IMR-90 (cell line): ENCODE data around the gene INPP5E. TPM values are rescaled to one million over a fixed set of nuclear protein-coding genes. Genes with fewer than 3 reads are reported as not detected.

Source experiments
- ATAC-seq: fragments of 200-7000 bp; cut with Tn5 transposase; 2 replicates; pipeline ENCODE4 v1.9.1; 2020; ENCODE audit warnings: low read depth, mild to moderate bottlenecking, moderate library complexity
- BruUV-seq: library from RNA; stranded (reverse); fragments of 400-500 nt; replicated peaks from 2 replicates; lab custom pipeline; 2021; lab: Mats Ljungman, UMichigan
- CTCF ChIA-PET: fragments of 300-600 bp; formaldehyde crosslinking; extraction: SDS; loops from one replicate; lab custom pipeline; 2021; ENCODE audit warnings: antibody characterized with exemption; lab: Yijun Ruan, JAX
- POLR2A ChIA-PET: fragments of 300-600 bp; sonication (Branson Sonifier 250); formaldehyde crosslinking; loops from one replicate; lab custom pipeline; 2022; ENCODE audit warnings: antibody characterized with exemption; ENCODE audit not compliant: unreplicated experiment; lab: Charles Lee
- DNase-seq: peaks from one replicate; pipeline ENCODE4 v3.0.0; 2013
- H2AFZ ChIP-seq: replicated peaks from 2 replicates; pipeline ENCODE3; 2013; ENCODE audit warnings: low read length, mild to moderate bottlenecking; ENCODE audit not compliant: poor library complexity
- H2AK5ac ChIP-seq: 2 replicates; pipeline ENCODE4 v1.6.1; 2013; ENCODE audit warnings: low read depth, low read length, inconsistent platforms
- H2AK9ac ChIP-seq: replicated peaks from 2 replicates; pipeline ENCODE3; 2013; ENCODE audit warnings: mild to moderate bottlenecking, low read depth, low read length, moderate library complexity; ENCODE audit not compliant: poor library complexity
- H2BK120ac ChIP-seq: 2 replicates; pipeline ENCODE4 v1.6.1; 2013; ENCODE audit warnings: low read depth, low read length, inconsistent platforms
- H2BK15ac ChIP-seq: 3 replicates; pipeline ENCODE4 v1.6.1; 2013; ENCODE audit warnings: low read depth, low read length, inconsistent platforms
- H2BK20ac ChIP-seq: 2 replicates; pipeline ENCODE4 v1.6.1; 2013; ENCODE audit warnings: low read depth, mild to moderate bottlenecking, inconsistent platforms, low read length, moderate library complexity
- H2BK5ac ChIP-seq: 2 replicates; pipeline ENCODE4 v1.6.1; 2013; ENCODE audit warnings: mild to moderate bottlenecking, low read depth, low read length, inconsistent platforms; ENCODE audit not compliant: poor library complexity, severe bottlenecking
- H3K14ac ChIP-seq: replicated peaks from 2 replicates; pipeline ENCODE4 v1.6.1; 2013; ENCODE audit warnings: low read depth, low read length, inconsistent platforms
- H3K18ac ChIP-seq: 2 replicates; pipeline ENCODE4 v1.6.1; 2013; ENCODE audit warnings: low read depth, low read length, control low read depth
- H3K23ac ChIP-seq: 2 replicates; pipeline ENCODE4 v1.6.1; 2013; ENCODE audit warnings: low read depth, low read length, inconsistent platforms
- H3K27ac ChIP-seq: 2 replicates; pipeline ENCODE4 v1.5.1; 2013; ENCODE audit warnings: mild to moderate bottlenecking, control low read depth, low read length; ENCODE audit not compliant: insufficient read depth
- H3K27me3 ChIP-seq: 2 replicates; pipeline ENCODE4 v1.6.1; 2013; ENCODE audit warnings: low read length; ENCODE audit not compliant: control insufficient read depth, insufficient read depth
- H3K36me3 ChIP-seq: 2 replicates; pipeline ENCODE4 v1.6.1; 2013; ENCODE audit warnings: low read length, mixed read lengths; ENCODE audit not compliant: control insufficient read depth, insufficient read depth
- H3K4ac ChIP-seq: 2 replicates; pipeline ENCODE4 v1.6.1; 2013; ENCODE audit warnings: low read depth, low read length, inconsistent platforms
- H3K4me1 ChIP-seq: 2 replicates; pipeline ENCODE4 v1.6.1; 2013; ENCODE audit warnings: low read length, mixed read lengths; ENCODE audit not compliant: control insufficient read depth, insufficient read depth
- H3K4me2 ChIP-seq: 2 replicates; pipeline ENCODE4 v1.6.1; 2013; ENCODE audit warnings: low read depth, mild to moderate bottlenecking, control low read depth, low read length, moderate library complexity
- H3K4me3 ChIP-seq: 2 replicates; pipeline ENCODE4 v1.5.1; 2013; ENCODE audit warnings: low read depth, mild to moderate bottlenecking, control low read depth, low read length, moderate library complexity; ENCODE audit not compliant: insufficient read depth
- H3K56ac ChIP-seq: 2 replicates; pipeline ENCODE4 v1.6.1; 2013; ENCODE audit warnings: low read length, inconsistent platforms; ENCODE audit not compliant: insufficient read depth; ENCODE audit errors: extremely low read depth
- H3K79me1 ChIP-seq, 2 experiments: 2 replicates each; pipeline ENCODE4 v1.6.1; 2013; ENCODE audit warnings: low read length in 2 of 2, inconsistent platforms in 1 of 2, low read depth in 1 of 2
- H3K9ac ChIP-seq: 2 replicates; pipeline ENCODE4 v1.6.1; 2013; ENCODE audit warnings: low read depth, low read length, control low read depth
- H3K9me1 ChIP-seq: 2 replicates; pipeline ENCODE4 v1.6.1; 2013; ENCODE audit warnings: low read length, inconsistent platforms; ENCODE audit not compliant: insufficient read depth
- H3K9me3 ChIP-seq: 2 replicates; pipeline ENCODE4 v1.6.1; 2013; ENCODE audit warnings: low read length; ENCODE audit not compliant: control insufficient read depth, insufficient read depth
- H4K20me1 ChIP-seq: 2 replicates; pipeline ENCODE4 v1.6.1; 2013; ENCODE audit warnings: low read length, inconsistent platforms; ENCODE audit not compliant: insufficient read depth
- H4K5ac ChIP-seq: 2 replicates; pipeline ENCODE4 v1.6.1; 2013; ENCODE audit warnings: mild to moderate bottlenecking, low read depth, low read length, control low read depth
- H4K8ac ChIP-seq, 2 experiments: 2 replicates each; pipeline ENCODE4 v1.6.1; 2013; ENCODE audit warnings: low read depth in 2 of 2, low read length in 2 of 2, control low read depth in 1 of 2, inconsistent platforms in 1 of 2
- H4K91ac ChIP-seq: 2 replicates; pipeline ENCODE4 v1.6.1; 2013; ENCODE audit warnings: low read depth, low read length, inconsistent platforms; ENCODE audit not compliant: insufficient read depth
- CHD1 ChIP-seq: IDR thresholded peaks from 2 replicates; pipeline ENCODE4 v1.6.1; 2012; ENCODE audit warnings: low read depth, low read length, improper control_type of control experiment
- FOS ChIP-seq: fragments of 150-350 bp; IDR thresholded peaks from 2 replicates; pipeline ENCODE4 v1.6.1; 2016; ENCODE audit warnings: low read depth, low read length
- MAFK ChIP-seq: IDR thresholded peaks from 2 replicates; pipeline ENCODE4 v1.6.1; 2012; ENCODE audit warnings: low read depth, low read length, improper control_type of control experiment
- MAZ ChIP-seq: IDR thresholded peaks from 2 replicates; pipeline ENCODE4 v1.6.1; 2012; ENCODE audit warnings: low read depth, mild to moderate bottlenecking, low read length, improper control_type of control experiment, moderate library complexity, borderline replicate concordance
- POLR2A ChIP-seq: IDR thresholded peaks from 2 replicates; pipeline ENCODE4 v1.6.1; 2012; ENCODE audit warnings: mild to moderate bottlenecking, low read depth, low read length
- RAD21 ChIP-seq: IDR thresholded peaks from 2 replicates; pipeline ENCODE4 v1.6.1; 2012; ENCODE audit warnings: low read length, improper control_type of control experiment
- RCOR1 ChIP-seq: IDR thresholded peaks from 2 replicates; pipeline ENCODE4 v1.6.1; 2012; ENCODE audit warnings: mild to moderate bottlenecking, low read length, improper control_type of control experiment; ENCODE audit not compliant: insufficient replicate concordance
- RFX5 ChIP-seq: IDR thresholded peaks from 2 replicates; pipeline ENCODE4 v1.8.0; 2012; ENCODE audit warnings: low read depth, mild to moderate bottlenecking, low read length, moderate library complexity
- WGBS, 2 experiments: methylation state at CpG; one replicate each; pipeline versions ENCODE4 v1.1.5 to v1.1.7; 2013; ENCODE audit warnings: missing lambda C conversion rate in 2 of 2; ENCODE audit not compliant: insufficient read length in 1 of 2; ENCODE audit errors: extremely low coverage in 2 of 2; 5-methylcytosine and 5-hydroxymethylcytosine counted together
- dilution Hi-C: fragments of 300-500 bp; cut with HindIII; formaldehyde crosslinking; loops from one replicate; pipeline ENCODE4 v1.14.3; 2018; ENCODE audit warnings: low sequenced_read_pairs; ENCODE audit not compliant: unreplicated experiment
- in situ Hi-C: fragments of 300-500 bp; cut with MboI; formaldehyde crosslinking; loops from 3 replicates; pipeline ENCODE4 v1.14.3; 2019; ENCODE audit warnings: low sequenced_read_pairs, inconsistent platforms, mixed read lengths
- intact Hi-C: fragments of 100-400 bp; cut with micrococcal nuclease; formaldehyde crosslinking; loops from 2 replicates; pipeline ENCODE4 v1.10.0; 2022
- polyA plus RNA-seq, 3 experiments: library from polyadenylated mRNA; depleted of rRNA; stranded (reverse); fragments of >200 nt; gene quantifications; 2 replicates each; pipeline ENCODE4 v1.2.3, GENCODE V29; 2012; ENCODE audit warnings: low replicate concordance in 1 of 3
- total RNA-seq: library from RNA; depleted of rRNA; stranded (reverse); fragments of >200 nt; gene quantifications from 2 replicates; pipeline ENCODE4 v1.2.3, GENCODE V29; 2012

The INPP5E gene
- total and polyA plus RNA-seq, 2 of the 4 experiments (the other 2 are of a cell fraction) = 1.6 to 9.4 TPM

DNA sequence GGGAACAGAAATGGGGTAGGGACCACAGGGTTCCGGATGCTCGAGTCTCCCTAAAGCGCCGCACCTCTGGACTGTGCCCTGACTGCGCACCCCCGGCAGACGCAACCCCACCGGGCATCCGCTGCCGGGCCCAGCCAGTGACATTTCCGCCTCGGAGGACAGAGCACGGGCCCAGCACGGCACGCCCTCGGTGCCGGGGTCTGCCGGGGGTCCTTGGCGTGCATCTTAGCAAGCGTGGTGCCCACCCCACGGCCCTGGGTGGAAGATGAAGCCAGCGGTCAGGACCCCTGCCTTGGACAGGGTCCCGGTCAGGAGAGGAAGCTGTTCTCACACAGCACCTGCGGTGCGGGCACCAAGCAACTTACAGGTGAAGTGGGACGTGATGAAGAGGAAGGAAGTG, 7.1 kb downstream of the INPP5E start:
- Histone ChIP-seq H3K9me1 (peaks cover 5% of the 10 kb centered on the region; the same call in 1 of the 2 replicates), H3K14ac (no peak overlapping the region), H2BK5ac (no peak overlapping the region), H3K56ac (no peak overlapping the region), H3K4me3 (no peak overlapping the region), H3K23ac (no peak overlapping the region), H3K9ac (no peak overlapping the region), H4K5ac (no peak overlapping the region), H3K36me3 (peaks cover 45% of the 10 kb centered on the region), H3K27me3 (no peaks in the 10 kb centered on the region), H3K4me2 (no peak overlapping the region), H2AK5ac (no peak overlapping the region), H2BK20ac (no peak overlapping the region), H4K8ac (no peak overlapping the region), H3K4me1 (peaks cover 2% of the 10 kb centered on the region; the same call in 1 of the 2 replicates), H2BK15ac (no peak overlapping the region), H3K9me3 (no peaks in the 10 kb centered on the region), H2AFZ (no peak overlapping the region), H4K20me1 (peaks cover 45% of the 10 kb centered on the region), H2BK120ac (no peak overlapping the region), H3K27ac (no peak overlapping the region), H3K4ac (no peak overlapping the region), H3K79me1 (peaks cover 6 to 50% of the 10 kb centered on the region in 2 experiments), H3K18ac (no peak overlapping the region), H4K91ac (no peak overlapping the region), H2AK9ac (no peak overlapping the region)
- TF ChIP-seq FOS (no peak), MAZ (no peak), RAD21 (no peak), POLR2A (no peak), RFX5 (no peak), CHD1 (no peak), RCOR1 (no peak), MAFK (no peak)
- DNase-seq (no peak), ATAC-seq (no peak)
- dilution Hi-C loops = no loop called here
- intact Hi-C loops = no loop called here
- POLR2A ChIA-PET = no interaction called here
- 100% methylated on average over 6 of the region's 26 CpGs; no CpG with 5 or more reads in 1 of the 2 experiments for WGBS, 2 experiments
- no TSS peak for BruUV-seq
- CTCF ChIA-PET = no interaction called here
- in situ Hi-C loops = no loop called here
